IPS-15b (cell line): Measurements from ENCODE around the gene GLYATL3.

Experiments
- H3K27me3 ChIP-seq: one replicate; pipeline ENCODE4 v1.6.1; 2013; ENCODE audit warnings: low read length; ENCODE audit not compliant: control insufficient read depth, insufficient read depth
- H3K36me3 ChIP-seq: one replicate; pipeline ENCODE4 v1.6.1; 2013; ENCODE audit warnings: low read length; ENCODE audit not compliant: control insufficient read depth, insufficient read depth
- H3K4me1 ChIP-seq: one replicate; pipeline ENCODE4 v1.6.1; 2013; ENCODE audit warnings: mild to moderate bottlenecking, low read length; ENCODE audit not compliant: control insufficient read depth, insufficient read depth
- H3K4me3 ChIP-seq: one replicate; pipeline ENCODE4 v1.5.1; 2013; ENCODE audit warnings: low read depth, low read length
- H3K9ac ChIP-seq: one replicate; pipeline ENCODE4 v1.6.1; 2013; ENCODE audit warnings: low read depth, mild to moderate bottlenecking, low read length
- H3K9me3 ChIP-seq: one replicate; pipeline ENCODE4 v1.6.1; 2013; ENCODE audit warnings: mild to moderate bottlenecking, low read length; ENCODE audit not compliant: control insufficient read depth, insufficient read depth

Gene GLYATL3

DNA sequence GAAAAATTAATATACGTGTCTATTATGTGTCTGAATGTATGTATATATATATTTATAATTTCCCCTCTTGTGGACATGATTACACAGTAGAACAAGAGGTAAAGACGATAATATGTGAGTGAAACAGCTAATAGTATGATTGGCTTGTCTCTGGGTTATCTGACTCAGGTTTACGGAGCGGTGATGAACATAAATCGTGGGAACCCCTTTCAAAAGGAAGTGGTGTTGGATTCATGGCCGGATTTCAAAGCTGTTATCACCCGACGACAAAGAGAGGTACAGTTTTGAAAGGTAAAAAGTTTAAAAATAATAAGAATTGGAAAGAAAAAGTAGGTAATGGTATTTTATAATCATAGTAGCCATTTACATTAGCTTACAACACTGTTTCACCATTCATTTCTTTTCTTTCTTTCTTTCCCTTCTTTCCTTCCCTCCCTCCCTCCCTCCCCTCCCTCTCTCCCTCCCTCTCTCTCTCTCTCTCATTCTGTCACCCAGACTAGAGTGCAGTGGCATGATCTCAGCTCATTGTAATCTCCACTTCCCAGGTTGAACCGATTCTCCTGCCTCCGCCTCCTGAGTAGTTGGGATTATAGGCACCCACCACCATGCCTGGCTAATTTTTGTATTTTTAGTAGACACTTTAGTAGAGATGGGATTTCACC lies 15.9 kb downstream of the GLYATL3 start:
- no peaks in the 10 kb centered on the region for H3K27me3 ChIP-seq
- no peaks in the 10 kb centered on the region for H3K4me1 ChIP-seq
- no peaks in the 10 kb centered on the region for H3K9me3 ChIP-seq
- H3K4me3 ChIP-seq = no peak overlapping the region
- no peak overlapping the region for H3K9ac ChIP-seq
- no peaks in the 10 kb centered on the region for H3K36me3 ChIP-seq

DNA sequence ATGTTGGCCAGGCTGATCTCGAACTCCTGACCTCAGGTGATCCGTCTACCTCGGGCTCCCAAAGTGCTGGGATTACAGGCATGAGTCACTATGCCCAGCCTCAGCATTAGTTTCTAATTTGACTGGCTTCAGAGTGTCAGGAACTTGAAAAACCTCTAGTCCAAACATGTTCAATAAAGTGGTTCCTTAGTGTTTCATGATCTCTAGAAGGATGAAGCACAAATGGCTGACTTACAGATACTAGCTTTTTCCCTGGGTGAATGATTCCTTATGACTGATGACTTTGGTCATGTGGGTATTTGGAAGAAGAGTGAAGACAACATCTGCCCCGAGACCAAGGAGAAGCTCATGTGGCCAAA lies 16.4 kb downstream of the GLYATL3 start:
- Histone ChIP-seq H3K9ac (no peak overlapping the region), H3K4me1 (no peaks in the 10 kb centered on the region), H3K36me3 (no peaks in the 10 kb centered on the region), H3K9me3 (no peaks in the 10 kb centered on the region), H3K4me3 (no peak overlapping the region), H3K27me3 (no peaks in the 10 kb centered on the region)

DNA sequence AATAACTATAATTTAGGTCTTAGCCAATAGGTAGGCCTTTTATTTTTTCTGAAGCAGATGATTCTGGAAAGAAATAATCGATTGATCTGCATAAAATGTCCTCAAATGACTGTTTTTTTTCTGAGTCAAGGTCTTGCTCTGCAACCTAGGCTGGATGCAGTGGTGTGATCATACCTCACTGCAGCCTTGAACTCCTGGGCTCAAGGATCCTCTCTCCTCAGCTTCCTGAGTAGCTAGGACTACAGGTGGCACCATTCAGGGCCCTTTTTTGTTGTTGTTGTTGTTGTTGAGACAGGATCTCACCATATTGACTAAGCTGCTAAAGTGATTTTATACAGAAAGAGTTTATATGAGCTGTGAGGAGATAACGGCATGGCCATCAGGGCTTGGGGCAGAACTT lies 18.2 kb downstream of the GLYATL3 start:
- H3K9me3 ChIP-seq = no peaks in the 10 kb centered on the region

DNA sequence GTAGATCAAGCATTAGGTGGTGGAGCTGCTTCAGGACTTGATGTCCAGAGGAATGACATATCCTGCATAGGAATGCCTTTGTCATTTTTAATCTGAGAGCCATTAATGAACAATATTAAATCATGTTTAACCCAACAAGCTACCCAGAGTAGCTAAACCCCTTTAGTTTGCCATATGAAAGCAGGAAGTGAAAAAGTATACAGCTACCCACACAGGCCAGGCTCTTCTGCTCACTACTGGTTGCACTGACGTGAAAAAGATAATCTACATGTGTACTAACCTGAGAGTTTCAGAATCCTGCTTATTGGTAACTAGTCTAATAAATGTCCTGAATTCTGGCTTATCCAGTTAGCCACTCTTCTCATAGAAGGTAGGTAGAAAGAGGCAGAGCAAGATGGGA lies 19.9 kb downstream of the GLYATL3 start:
- no peaks in the 10 kb centered on the region for H3K9me3 ChIP-seq
- no peak overlapping the region for H3K4me3 ChIP-seq
- no peak overlapping the region for H3K9ac ChIP-seq
- H3K27me3 ChIP-seq = no peaks in the 10 kb centered on the region
- H3K4me1 ChIP-seq = no peaks in the 10 kb centered on the region
- no peaks in the 10 kb centered on the region for H3K36me3 ChIP-seq

More for the DNA sequence above, 18.2 kb downstream of the GLYATL3 start:
- no peaks in the 10 kb centered on the region for H3K36me3 ChIP-seq
- H3K27me3 ChIP-seq = no peaks in the 10 kb centered on the region
- no peak overlapping the region for H3K4me3 ChIP-seq
- H3K4me1 ChIP-seq = no peaks in the 10 kb centered on the region
- no peak overlapping the region for H3K9ac ChIP-seq

DNA sequence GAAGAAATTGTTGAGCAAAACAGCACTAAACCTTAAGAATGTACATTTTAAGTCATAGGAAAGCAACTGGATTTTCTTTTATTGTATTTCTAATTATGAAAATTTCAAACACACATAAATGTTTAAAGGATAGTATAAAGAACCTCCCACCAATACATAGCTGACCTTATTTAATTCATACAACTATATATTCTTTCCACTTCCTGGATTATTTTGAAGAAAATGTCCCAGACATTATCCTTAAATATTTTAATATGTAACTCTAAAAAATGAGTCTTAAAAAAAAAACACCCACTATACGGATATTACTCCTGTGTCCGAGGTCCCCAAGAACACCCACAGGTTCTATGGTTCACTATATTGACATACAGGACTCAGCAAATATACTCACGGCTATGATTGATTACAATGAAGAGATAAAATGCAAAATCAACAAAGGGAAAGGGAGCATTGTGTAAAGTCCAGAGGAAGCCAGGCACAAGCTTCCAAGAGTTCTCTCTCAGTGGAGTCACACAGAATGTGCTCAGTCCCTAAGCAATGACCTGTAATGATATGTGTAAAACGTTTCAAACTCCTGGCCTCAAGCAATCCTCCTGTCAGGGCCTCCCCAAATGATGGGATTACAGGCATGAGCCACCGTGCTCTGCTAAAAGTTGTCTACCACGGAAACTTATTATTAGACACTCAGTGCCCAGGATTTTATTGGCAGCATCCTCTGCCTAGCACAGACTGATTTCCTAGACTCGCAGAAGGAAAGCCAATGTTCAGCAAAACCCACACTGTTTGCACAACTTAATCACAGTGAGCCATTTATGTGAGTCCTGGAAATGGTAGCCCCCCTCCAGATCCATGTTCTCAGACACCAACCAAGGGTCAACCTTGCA lies 23.2 kb downstream of the GLYATL3 start:
- Histone ChIP-seq H3K27me3 (no peaks in the 10 kb centered on the region), H3K9ac (peak overlapping the region; percentile 28), H3K4me3 (no peak overlapping the region), H3K36me3 (no peaks in the 10 kb centered on the region), H3K9me3 (no peaks in the 10 kb centered on the region), H3K4me1 (peaks cover 8% of the 10 kb centered on the region)

DNA sequence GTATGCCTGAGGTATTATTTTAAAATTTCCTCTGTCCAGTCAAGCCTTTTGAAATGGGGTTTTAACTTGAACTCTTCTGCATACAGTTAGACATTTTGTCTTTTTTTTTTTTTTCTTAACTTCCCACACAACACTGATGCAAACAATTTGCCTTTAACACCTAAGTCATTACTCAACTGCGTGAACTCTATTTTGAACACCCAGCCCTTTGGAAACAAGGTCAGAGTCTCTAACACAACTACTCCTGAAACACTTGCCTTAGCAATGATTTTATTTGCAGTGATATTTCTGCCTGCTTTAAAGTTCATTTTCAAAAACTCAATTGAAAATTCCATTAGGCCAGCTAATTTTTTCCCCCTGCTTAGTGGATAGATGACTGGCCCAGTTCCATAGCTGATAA lies 24.2 kb downstream of the GLYATL3 start:
- Histone ChIP-seq H3K27me3 (no peaks in the 10 kb centered on the region), H3K4me3 (no peak overlapping the region), H3K4me1 (peaks cover 13% of the 10 kb centered on the region), H3K9me3 (no peaks in the 10 kb centered on the region), H3K9ac (no peak overlapping the region), H3K36me3 (no peaks in the 10 kb centered on the region)

DNA sequence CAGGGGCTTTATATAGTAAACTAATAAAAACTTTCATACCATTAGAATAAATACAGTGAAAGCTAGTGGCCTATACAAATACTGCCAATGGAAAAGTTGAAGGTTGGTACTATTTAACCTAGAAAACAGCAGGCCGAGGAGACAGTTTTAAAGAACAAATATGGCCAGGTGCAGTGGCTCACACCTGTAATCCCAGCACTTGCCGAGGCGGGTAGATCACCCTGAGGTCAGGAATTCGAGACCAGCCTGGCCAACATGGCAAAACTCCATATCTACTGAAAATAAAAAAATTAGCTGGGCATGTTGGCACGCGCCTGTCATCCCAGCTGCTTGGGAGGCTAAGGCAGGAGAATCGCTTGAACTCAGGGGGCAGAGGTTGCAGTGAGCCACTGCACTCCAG lies 24.8 kb downstream of the GLYATL3 start:
- Histone ChIP-seq H3K36me3 (no peaks in the 10 kb centered on the region), H3K4me1 (peaks cover 13% of the 10 kb centered on the region), H3K4me3 (no peak overlapping the region), H3K27me3 (no peaks in the 10 kb centered on the region), H3K9me3 (no peaks in the 10 kb centered on the region), H3K9ac (no peak overlapping the region)

DNA sequence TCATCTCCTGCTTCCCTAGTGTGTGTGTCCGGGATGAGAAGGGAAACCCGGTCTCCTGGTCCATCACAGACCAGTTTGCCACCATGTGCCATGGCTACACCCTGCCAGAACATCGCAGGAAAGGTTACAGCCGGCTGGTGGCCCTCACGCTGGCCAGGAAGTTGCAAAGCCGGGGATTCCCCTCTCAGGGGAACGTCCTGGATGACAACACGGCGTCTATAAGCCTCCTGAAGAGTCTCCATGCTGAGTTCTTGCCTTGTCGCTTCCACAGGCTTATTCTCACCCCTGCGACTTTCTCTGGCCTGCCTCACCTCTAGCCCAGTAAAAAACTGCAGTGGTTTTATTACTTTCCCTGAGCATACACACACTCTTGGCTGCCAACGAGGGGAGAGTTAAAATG lies 26.9 kb downstream of the GLYATL3 start:
- Histone ChIP-seq H3K36me3 (no peaks in the 10 kb centered on the region), H3K4me1 (peaks cover 13% of the 10 kb centered on the region), H3K4me3 (no peak overlapping the region), H3K27me3 (no peaks in the 10 kb centered on the region), H3K9me3 (no peaks in the 10 kb centered on the region), H3K9ac (no peak overlapping the region)

DNA sequence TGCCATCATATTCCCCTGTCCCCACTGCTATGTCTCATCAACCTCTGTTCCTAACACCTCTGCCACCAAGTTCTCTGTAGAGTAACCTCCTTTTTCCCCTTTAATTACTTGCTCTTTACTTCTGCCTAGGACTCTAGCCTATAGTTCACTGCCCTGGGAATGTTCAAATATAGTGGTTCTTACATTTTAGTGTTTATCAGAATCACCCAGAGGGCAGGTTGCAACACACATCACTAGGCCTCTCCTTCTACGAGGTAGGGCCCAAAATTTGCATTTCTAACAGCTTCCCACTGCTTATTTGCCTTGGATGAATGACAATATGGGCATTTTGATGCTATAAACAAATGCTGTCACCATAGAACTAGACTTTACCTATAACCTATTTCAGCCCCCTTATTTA lies 27.6 kb downstream of the GLYATL3 start:
- H3K9me3 ChIP-seq = no peaks in the 10 kb centered on the region
- no peaks in the 10 kb centered on the region for H3K36me3 ChIP-seq
- no peak overlapping the region for H3K4me3 ChIP-seq
- H3K27me3 ChIP-seq = no peaks in the 10 kb centered on the region
- H3K4me1 ChIP-seq = peaks cover 13% of the 10 kb centered on the region
- H3K9ac ChIP-seq = no peak overlapping the region

DNA sequence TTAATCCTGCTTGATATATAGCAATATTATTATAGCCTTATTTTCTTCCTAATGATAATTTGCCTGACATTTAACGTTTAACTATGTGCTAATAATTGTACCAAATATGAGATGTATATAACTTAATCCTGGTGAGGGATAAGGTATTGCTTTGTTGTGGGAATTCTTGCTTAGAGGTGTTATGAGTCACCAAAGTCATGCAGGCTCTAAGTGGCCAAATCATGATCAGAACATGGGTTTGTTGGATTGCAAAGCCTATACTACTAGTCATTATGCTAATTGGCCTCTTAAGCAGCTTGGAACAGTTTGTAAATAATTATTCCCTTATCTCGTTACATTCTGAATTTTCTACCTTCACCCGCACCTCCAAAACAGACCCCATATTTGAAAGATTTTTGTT lies 28.8 kb downstream of the GLYATL3 start:
- no peak overlapping the region for H3K9ac ChIP-seq
- H3K4me1 ChIP-seq = peaks cover 13% of the 10 kb centered on the region
- no peaks in the 10 kb centered on the region for H3K36me3 ChIP-seq
- no peak overlapping the region for H3K4me3 ChIP-seq
- no peaks in the 10 kb centered on the region for H3K27me3 ChIP-seq
- H3K9me3 ChIP-seq = no peaks in the 10 kb centered on the region

DNA sequence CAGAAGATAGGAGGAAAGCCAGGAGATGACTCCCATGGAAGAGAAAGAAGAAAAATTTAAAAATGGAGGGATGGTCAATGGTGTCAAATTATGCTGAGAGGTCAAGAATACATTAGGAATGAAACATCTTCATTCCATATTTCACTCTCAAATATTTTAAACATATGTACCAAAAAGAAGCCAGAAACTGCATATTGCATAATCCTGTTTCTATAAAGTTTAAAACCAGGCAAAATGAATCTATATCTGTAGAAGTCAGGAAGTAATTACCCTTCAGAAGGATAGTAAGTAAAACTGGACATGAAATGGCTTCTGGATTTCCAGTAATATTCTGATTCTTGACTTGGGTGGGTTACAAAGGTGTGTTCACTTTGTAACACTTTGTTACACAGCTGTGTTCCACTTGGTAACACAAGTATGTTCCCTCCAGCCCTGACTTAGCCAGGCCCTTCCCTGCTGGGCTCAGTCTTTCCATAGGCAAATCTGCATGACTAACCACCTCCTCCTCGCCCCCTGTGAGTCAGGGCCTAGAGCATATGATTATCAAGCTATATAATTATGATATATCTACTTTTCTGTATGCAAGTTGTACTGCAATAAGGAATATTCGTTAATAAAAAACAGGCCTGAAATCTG lies 30.5 kb downstream of the GLYATL3 start:
- no peaks in the 10 kb centered on the region for H3K36me3 ChIP-seq
- H3K4me3 ChIP-seq = no peak overlapping the region
- H3K9me3 ChIP-seq = no peaks in the 10 kb centered on the region
- H3K27me3 ChIP-seq = no peaks in the 10 kb centered on the region
- peaks cover 13% of the 10 kb centered on the region for H3K4me1 ChIP-seq
- no peak overlapping the region for H3K9ac ChIP-seq
